ENCODE measurements around the gene SNTG2. TPM values are rescaled to one million over a fixed set of nuclear protein-coding genes. Genes with fewer than 3 reads are reported as not detected.
"Not testable (repeated sequence)": the region's sequence is repeated elsewhere in the genome, so short reads cannot be mapped to it uniquely, and the experiment has no call there.

The SNTG2 gene
- total and polyA plus RNA-seq, 10 of the 15 experiments (the other 5 are each of a cell fraction or from before 2014, with no cell fraction given) = not detected

- RAD21 ChIA-PET (ENCODE audit: unreplicated experiment); ATAC-seq: not testable (repeated sequence)
Measured at GRCh38 chr2:1387954-1388725, 437.5 kb downstream of the SNTG2 start.

GRCh38 chr2:1390118-1390517, 439.5 kb downstream of the SNTG2 start:
- H3K9ac ChIP-seq (ENCODE audit: control insufficient read depth, insufficient read depth, low read length); intact Hi-C loops (cut with micrococcal nuclease; ENCODE audit: unreplicated experiment); POLR2A ChIA-PET; H3K36me3 ChIP-seq (ENCODE audit: control insufficient read depth in 2 of 2, insufficient read depth in 2 of 2, low read length in 1 of 2); H3K4me1 ChIP-seq (ENCODE audit: control insufficient read depth, insufficient read depth, low read length); CTCF ChIA-PET; H4K20me1 ChIP-seq (ENCODE audit: control insufficient read depth, insufficient read depth); in situ Hi-C loops (cut with MboI); ATAC-seq; RAD21 ChIA-PET (ENCODE audit: unreplicated experiment); DNase-seq (ENCODE audit: low read depth, low spot score); H3K79me2 ChIP-seq (ENCODE audit: control insufficient read depth, insufficient read depth, low read length); H3K4me3 ChIP-seq; H3K9me3 ChIP-seq (replicated peaks; ENCODE audit: control insufficient read depth, insufficient read depth, low read length); BruUV-seq (replicated peaks); H3K27ac ChIP-seq (ENCODE audit: control insufficient read depth, insufficient read depth); FAIRE-seq; H3K4me2 ChIP-seq (ENCODE audit: control insufficient read depth, insufficient read depth); H3K27me3 ChIP-seq (replicated peaks in 1 of 2; ENCODE audit: control insufficient read depth in 2 of 2, insufficient read depth in 2 of 2, low read length in 1 of 2); H2AFZ ChIP-seq (ENCODE audit: control insufficient read depth, low read depth, low read length); SMC1A ChIA-PET (ENCODE audit: uncharacterized antibody, unreplicated experiment): not testable (repeated sequence)
- WGBS (ENCODE audit: insufficient coverage, insufficient replicate concordance, low lambda C conversion rate, missing lambda C conversion rate) = 17% methylated on average over 6 of the region's 6 CpGs

More at GRCh38 chr2:1387954-1388725, 437.5 kb downstream of the SNTG2 start:
- intact Hi-C loops (cut with micrococcal nuclease; ENCODE audit: unreplicated experiment); in situ Hi-C loops (cut with MboI); FAIRE-seq; POLR2A ChIA-PET; H3K36me3 ChIP-seq (ENCODE audit: control insufficient read depth in 2 of 2, insufficient read depth in 2 of 2, low read length in 1 of 2); CTCF ChIA-PET; H3K27me3 ChIP-seq (replicated peaks in 1 of 2; ENCODE audit: control insufficient read depth in 2 of 2, insufficient read depth in 2 of 2, low read length in 1 of 2); H4K20me1 ChIP-seq (ENCODE audit: control insufficient read depth, insufficient read depth); BruUV-seq (replicated peaks); DNase-seq (ENCODE audit: low read depth, low spot score); H3K27ac ChIP-seq (ENCODE audit: control insufficient read depth, insufficient read depth); H3K9ac ChIP-seq (ENCODE audit: control insufficient read depth, insufficient read depth, low read length); H3K9me3 ChIP-seq (replicated peaks; ENCODE audit: control insufficient read depth, insufficient read depth, low read length); SMC1A ChIA-PET (ENCODE audit: uncharacterized antibody, unreplicated experiment); H3K4me1 ChIP-seq (ENCODE audit: control insufficient read depth, insufficient read depth, low read length); H3K4me3 ChIP-seq; H3K4me2 ChIP-seq (ENCODE audit: control insufficient read depth, insufficient read depth); H3K79me2 ChIP-seq (ENCODE audit: control insufficient read depth, insufficient read depth, low read length); H2AFZ ChIP-seq (ENCODE audit: control insufficient read depth, low read depth, low read length): not testable (repeated sequence)
- WGBS (ENCODE audit: insufficient coverage, insufficient replicate concordance, low lambda C conversion rate, missing lambda C conversion rate) = 19% methylated on average over 18 of the region's 18 CpGs
